Keratinocyte (primary cell): ENCODE data around the gene KIF26A.

Source experiments
- EZH2 ChIP-seq: IDR thresholded peaks from one replicate; pipeline ENCODE4 v1.6.1; 2012; ENCODE audit warnings: inconsistent platforms, mild to moderate bottlenecking, low read length, moderate library complexity
- TF ChIP-seq, protein P1 (sequence below), 3 experiments: IDR thresholded peaks in 1 of 3; conservative IDR thresholded peaks in 1 of 3; optimal IDR thresholded peaks in 1 of 3; 2 replicates in 2 of 3; 3 replicates in 1 of 3; pipeline versions ENCODE3 to v1.5.1; 2011; ENCODE audit warnings: low read length in 3 of 3, mild to moderate bottlenecking in 3 of 3, moderate library complexity in 2 of 3, control low read depth in 1 of 3, inconsistent platforms in 1 of 3; ENCODE audit not compliant: insufficient read depth in 2 of 3; ENCODE audit errors: extremely low read depth in 1 of 3

GRCh38 chr14:104150136-104151025, 12.0 kb downstream of the KIF26A start:
- TF ChIP-seq, protein P1, sequence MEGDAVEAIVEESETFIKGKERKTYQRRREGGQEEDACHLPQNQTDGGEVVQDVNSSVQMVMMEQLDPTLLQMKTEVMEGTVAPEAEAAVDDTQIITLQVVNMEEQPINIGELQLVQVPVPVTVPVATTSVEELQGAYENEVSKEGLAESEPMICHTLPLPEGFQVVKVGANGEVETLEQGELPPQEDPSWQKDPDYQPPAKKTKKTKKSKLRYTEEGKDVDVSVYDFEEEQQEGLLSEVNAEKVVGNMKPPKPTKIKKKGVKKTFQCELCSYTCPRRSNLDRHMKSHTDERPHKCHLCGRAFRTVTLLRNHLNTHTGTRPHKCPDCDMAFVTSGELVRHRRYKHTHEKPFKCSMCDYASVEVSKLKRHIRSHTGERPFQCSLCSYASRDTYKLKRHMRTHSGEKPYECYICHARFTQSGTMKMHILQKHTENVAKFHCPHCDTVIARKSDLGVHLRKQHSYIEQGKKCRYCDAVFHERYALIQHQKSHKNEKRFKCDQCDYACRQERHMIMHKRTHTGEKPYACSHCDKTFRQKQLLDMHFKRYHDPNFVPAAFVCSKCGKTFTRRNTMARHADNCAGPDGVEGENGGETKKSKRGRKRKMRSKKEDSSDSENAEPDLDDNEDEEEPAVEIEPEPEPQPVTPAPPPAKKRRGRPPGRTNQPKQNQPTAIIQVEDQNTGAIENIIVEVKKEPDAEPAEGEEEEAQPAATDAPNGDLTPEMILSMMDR (optimal IDR thresholded peaks at IDR 0.05 in 1 of 3, IDR thresholded peaks at IDR 0.05 in 1 of 3, conservative IDR thresholded peaks at IDR 0.05 in 1 of 3; ENCODE audit: extremely low read depth in 1 of 3, insufficient read depth in 2 of 3, low read length in 3 of 3): peak in 2 of 3 experiments; percentile 11 to 21
- TF ChIP-seq EZH2: no peak
